Measurements from ENCODE around the gene UTP11.

Gene UTP11

DNA sequence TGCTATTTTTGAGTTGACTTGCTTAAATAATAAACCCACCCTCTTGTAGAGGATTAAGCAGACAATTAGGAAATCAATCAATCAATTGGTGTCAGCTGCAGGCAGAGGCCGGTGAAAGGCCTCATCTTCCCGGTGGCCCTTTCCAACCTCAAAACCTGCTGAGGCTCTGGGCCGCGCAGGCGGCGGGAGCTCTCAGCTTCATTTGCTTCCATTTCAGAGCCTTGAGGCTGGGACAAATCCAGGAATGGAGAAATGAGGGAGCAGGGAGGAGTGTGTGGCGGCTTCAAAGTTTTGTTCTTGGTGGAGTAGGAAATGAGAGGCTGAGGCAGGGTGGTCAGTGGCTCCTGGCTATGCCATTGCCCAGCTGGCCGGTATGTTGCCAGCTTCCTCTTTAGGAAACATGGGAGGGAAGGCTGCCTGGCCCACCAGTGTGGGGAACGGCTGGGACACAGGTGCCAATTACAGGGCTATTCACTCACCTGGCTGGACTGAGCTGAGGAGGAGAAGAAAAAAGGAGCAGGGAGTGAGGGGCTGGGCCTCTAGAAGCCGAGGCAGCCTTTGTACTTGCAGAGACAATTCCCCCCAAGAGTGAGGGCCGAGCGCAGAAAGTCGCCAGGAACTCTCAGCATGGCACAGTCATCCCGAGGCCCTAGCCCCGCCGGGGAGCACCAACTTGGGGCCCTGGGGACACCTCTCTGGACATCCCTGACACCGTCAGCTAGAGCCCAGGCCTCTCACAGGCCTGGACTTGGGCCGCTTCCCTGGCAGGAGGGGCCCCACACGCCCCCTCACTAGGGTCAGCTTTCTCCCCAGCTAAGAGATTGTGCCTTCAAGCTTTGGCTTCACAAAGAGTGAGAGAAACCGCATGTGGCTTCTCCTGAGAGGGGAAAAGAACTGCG, 29.7 kb downstream of the UTP11 start:
- Histone ChIP-seq H3K36me3 (ENCODE audit: control insufficient read depth, insufficient read depth, low read length) (no peaks in the 10 kb centered on the region), H3K27me3 (ENCODE audit: control insufficient read depth, insufficient read depth, low read length) (peaks cover 54% of the 10 kb centered on the region), H3K9me3 (ENCODE audit: control insufficient read depth, insufficient read depth, low read depth, low read length) (no peaks in the 10 kb centered on the region), H3K27ac (ENCODE audit: low read depth, low read length) (no peak overlapping the region), H3K4me1 (ENCODE audit: control insufficient read depth, insufficient read depth, low read length) (0 out of 2 replicates have a peak, but pooled peaks cover 8% of the 10 kb centered on the region), H3K4me3 (ENCODE audit: low read depth, low read length) (no peak overlapping the region), H3K9ac (ENCODE audit: low read length) (no peak overlapping the region)

DNA sequence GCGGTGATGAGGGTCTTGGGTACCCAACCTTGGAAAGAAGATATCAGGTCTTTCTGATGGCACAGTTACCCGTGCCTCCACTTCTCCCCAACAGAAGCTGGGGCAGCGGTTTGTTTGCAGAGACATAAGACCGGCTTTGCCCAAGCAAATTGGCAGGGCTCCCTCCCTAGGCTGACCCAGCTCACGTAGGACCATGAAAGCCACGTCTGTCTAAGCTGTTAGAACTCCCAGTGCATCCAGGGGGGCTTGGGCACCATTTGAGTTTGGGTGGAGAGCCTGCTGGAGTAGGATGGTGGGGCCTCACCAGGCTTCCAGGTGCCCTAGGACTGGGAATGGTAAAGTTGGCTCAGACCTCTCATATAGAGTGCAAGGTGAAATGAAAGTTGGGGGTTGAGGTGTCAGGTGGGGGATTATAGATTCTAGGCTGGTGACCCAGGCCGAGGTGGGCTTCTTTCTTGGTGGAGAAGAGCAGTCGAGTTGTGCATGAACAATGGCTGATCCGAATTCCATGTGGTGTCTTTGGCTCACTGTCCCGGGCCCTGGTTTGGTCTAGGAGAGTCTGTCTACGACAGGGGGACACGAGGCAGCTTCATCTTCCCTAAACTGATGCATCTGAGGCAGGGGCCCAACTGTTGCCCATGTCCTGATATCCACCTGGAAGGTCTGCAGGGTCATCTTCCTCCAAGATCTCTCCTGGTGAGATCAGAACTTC, 30.7 kb downstream of the UTP11 start:
- no peaks in the 10 kb centered on the region for H3K36me3 ChIP-seq (ENCODE audit: control insufficient read depth, insufficient read depth, low read length)
- no peak overlapping the region for H3K4me3 ChIP-seq (ENCODE audit: low read depth, low read length)
- H3K9me3 ChIP-seq (ENCODE audit: control insufficient read depth, insufficient read depth, low read depth, low read length), result no peaks in the 10 kb centered on the region
- H3K9ac ChIP-seq (ENCODE audit: low read length), result no peak overlapping the region
- peaks cover 17% of the 10 kb centered on the region for H3K4me1 ChIP-seq (ENCODE audit: control insufficient read depth, insufficient read depth, low read length)
- peaks cover 63% of the 10 kb centered on the region for H3K27me3 ChIP-seq (ENCODE audit: control insufficient read depth, insufficient read depth, low read length)
- no peak overlapping the region for H3K27ac ChIP-seq (ENCODE audit: low read depth, low read length)

DNA sequence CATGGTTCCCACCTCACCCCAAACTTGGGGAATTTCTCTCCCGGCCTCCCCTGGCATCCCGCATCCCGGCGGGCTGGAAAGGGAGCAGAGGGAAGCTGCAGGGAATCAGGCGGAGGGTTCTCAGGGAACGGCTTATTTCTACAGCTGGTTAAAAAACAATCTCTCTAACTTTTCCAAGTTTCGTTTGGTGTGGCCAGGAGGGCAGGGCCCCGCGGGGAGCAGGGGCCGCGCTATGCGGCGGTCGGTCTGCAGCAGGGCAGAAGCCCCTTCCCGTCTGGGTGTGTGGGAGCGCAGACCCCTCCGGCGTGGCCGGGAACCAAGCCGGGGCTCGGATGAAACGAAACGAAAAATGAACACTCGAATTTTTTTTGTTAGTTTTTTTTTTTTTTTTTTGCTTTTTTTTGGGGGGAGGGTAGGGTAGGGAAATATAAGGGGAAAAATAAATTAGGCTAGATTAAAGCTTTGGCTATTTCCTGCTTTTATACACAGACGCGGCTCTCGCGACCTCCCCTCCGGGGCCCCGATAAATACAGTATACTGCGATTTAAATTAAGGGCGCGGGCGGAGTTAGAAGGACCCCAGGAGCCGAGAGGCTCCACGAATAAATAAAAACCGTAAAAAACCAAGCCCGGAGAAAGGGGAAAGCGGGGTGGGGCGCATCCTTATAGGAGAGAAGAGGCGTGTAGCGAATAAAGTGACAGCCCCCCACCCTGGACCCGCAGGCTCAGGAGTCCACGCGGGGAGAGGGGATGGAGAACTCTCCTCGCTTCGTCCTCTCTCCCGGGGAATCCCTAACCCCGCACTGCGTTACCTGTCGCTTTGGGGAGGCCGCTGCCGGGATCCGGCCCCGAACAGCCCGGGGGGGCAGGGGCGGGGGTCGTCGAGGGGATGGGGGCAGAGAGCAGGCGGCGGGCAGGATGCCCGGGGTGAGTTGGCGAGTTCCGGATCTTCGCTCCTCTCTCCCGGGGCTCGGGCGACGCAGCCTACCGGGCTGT, 32.0 kb downstream of the UTP11 start:
- no peaks in the 10 kb centered on the region for H3K9me3 ChIP-seq (ENCODE audit: control insufficient read depth, insufficient read depth, low read depth, low read length)
- no peak overlapping the region for H3K9ac ChIP-seq (ENCODE audit: low read length)
- no peaks in the 10 kb centered on the region for H3K36me3 ChIP-seq (ENCODE audit: control insufficient read depth, insufficient read depth, low read length)
- H3K4me3 ChIP-seq (ENCODE audit: low read depth, low read length), result peak overlapping the region; percentile 62
- peaks cover 18% of the 10 kb centered on the region for H3K4me1 ChIP-seq (ENCODE audit: control insufficient read depth, insufficient read depth, low read length)
- no peak overlapping the region for H3K27ac ChIP-seq (ENCODE audit: low read depth, low read length)
- peaks cover 72% of the 10 kb centered on the region for H3K27me3 ChIP-seq (ENCODE audit: control insufficient read depth, insufficient read depth, low read length)

DNA sequence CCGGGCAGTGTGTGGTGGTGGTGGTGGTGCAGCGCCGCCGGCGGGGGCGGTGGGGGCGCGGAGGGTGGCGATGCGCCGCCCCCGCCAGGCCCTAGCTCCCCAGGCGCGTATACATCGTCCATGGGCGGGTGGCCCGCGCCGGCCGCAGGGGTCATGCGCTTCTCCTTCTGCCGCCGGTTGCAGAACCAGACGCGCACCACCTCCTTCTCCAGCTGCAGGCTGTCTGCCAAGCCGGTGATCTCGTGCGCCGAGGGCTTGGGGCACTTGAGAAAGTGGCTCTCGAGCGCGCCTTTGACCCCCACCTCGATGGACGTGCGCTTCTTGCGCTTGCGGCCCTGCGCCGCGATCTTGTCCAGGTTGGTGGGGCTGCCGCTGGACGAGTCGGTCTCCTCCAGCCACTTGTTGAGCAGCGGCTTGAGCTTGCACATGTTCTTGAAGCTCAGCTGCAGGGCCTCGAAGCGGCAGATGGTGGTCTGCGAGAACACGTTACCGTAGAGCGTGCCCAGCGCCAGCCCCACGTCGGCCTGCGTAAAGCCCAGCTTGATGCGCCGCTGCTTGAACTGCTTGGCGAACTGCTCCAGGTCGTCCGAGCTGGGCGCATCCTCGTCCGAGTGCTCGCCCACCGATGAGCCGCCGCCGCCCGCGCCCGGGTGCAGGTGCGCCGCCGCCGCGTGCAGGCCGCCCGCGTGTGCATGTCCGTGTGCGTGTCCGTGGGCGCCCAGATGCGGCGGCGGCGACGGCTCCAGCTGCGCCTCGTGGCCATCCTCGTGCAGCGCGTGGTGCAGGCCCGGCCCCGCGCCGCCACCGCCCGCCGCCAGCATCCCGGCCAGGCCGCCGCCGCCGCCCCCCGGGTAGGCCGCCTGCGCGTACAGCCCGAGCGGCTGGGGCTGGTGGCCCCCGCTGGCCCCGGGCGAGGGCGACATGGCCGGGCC, 33.1 kb downstream of the UTP11 start:
- Histone ChIP-seq H3K9ac (ENCODE audit: low read length) (no peak overlapping the region), H3K27me3 (ENCODE audit: control insufficient read depth, insufficient read depth, low read length) (peaks cover 75% of the 10 kb centered on the region), H3K4me3 (ENCODE audit: low read depth, low read length) (peak overlapping the region; percentile 62), H3K36me3 (ENCODE audit: control insufficient read depth, insufficient read depth, low read length) (no peaks in the 10 kb centered on the region), H3K4me1 (ENCODE audit: control insufficient read depth, insufficient read depth, low read length) (peaks cover 24% of the 10 kb centered on the region), H3K9me3 (ENCODE audit: control insufficient read depth, insufficient read depth, low read depth, low read length) (no peaks in the 10 kb centered on the region), H3K27ac (ENCODE audit: low read depth, low read length) (no peak overlapping the region)

DNA sequence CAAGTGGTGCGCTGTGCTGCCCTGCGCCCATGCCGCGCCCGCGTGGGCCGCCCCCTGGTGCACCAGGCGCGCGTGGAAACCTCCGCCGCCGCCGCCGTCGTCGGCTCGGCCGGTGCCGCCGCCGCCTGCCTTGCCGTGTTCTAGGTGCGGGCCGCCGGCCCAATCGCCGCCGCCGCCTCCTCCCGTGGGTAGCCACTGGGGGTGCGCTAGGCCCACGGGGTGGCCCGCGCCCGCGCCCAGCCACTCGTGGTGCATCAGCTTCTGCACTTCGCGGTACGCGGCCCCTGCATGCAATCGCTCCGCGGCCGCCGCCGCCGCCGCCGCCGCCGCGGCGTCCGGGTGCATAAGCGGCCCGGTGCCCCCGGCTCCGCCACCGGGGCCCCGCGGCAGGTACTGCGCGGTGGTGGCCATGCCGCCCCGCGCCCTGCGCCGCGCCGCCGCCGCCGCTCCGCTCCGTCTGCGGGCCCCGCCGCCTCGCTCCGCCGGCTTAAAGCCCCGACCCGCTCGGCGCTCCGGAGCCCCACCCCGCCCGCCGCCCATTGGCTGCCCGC, 33.9 kb downstream of the UTP11 start, which contains the start of gene POU3F1:
TSS of gene POU3F1 (minus strand) at position 461 of the 551 bp plus-strand sequence. CDS start at position 411, 50 bp downstream.
- Histone ChIP-seq H3K36me3 (ENCODE audit: control insufficient read depth, insufficient read depth, low read length) (no peaks in the 10 kb centered on the region), H3K4me1 (ENCODE audit: control insufficient read depth, insufficient read depth, low read length) (peaks cover 26% of the 10 kb centered on the region), H3K27ac (ENCODE audit: low read depth, low read length) (no peak within 1 kb of the TSS), H3K4me3 (ENCODE audit: low read depth, low read length) (peak within 1 kb of the TSS; percentile 80), H3K9ac (ENCODE audit: low read length) (peak within 1 kb of the TSS; percentile 38), H3K27me3 (ENCODE audit: control insufficient read depth, insufficient read depth, low read length) (peaks cover 71% of the 10 kb centered on the region), H3K9me3 (ENCODE audit: control insufficient read depth, insufficient read depth, low read depth, low read length) (no peaks in the 10 kb centered on the region)

DNA sequence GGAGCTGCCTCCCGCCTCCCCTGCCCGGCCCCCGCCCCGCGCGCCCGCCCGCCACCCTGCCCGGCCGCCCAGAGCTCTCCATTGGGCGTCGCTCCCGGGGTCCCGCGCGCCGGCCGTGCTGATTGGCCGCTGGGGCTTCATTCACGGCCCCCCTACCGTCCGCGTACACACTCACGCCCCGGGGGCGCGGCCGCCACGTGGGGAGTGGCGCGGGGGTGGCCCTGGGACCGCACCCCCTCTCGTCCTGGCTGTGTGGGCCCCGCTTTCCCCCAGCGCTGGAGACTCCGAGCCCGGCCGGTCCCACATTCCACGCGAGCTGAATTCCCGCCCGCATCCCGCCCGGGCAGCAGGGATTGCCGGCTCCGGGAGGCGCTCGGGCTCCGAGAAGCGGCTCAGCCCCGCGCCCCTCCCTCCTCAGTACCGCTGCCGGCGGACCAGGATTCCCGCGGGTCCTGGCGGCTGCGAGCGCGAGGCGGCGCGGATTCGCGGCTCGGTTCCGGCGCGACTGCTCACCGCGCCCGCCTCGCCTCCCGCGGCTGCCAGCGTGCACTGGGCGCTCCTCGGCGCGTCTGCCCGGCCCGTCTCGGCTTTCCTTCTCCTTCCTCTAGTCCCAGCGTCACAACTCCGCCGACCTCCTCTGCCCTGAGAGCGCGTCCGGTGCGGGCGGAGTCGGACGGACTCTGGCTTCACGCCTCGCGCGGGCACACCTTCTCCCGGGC, 34.5 kb downstream of the UTP11 start:
- Histone ChIP-seq H3K9ac (ENCODE audit: low read length) (peak overlapping the region; percentile 38), H3K9me3 (ENCODE audit: control insufficient read depth, insufficient read depth, low read depth, low read length) (no peaks in the 10 kb centered on the region), H3K27ac (ENCODE audit: low read depth, low read length) (no peak overlapping the region), H3K36me3 (ENCODE audit: control insufficient read depth, insufficient read depth, low read length) (no peaks in the 10 kb centered on the region), H3K27me3 (ENCODE audit: control insufficient read depth, insufficient read depth, low read length) (peaks cover 68% of the 10 kb centered on the region), H3K4me3 (ENCODE audit: low read depth, low read length) (peak overlapping the region; percentile 80), H3K4me1 (ENCODE audit: control insufficient read depth, insufficient read depth, low read length) (peaks cover 26% of the 10 kb centered on the region)

DNA sequence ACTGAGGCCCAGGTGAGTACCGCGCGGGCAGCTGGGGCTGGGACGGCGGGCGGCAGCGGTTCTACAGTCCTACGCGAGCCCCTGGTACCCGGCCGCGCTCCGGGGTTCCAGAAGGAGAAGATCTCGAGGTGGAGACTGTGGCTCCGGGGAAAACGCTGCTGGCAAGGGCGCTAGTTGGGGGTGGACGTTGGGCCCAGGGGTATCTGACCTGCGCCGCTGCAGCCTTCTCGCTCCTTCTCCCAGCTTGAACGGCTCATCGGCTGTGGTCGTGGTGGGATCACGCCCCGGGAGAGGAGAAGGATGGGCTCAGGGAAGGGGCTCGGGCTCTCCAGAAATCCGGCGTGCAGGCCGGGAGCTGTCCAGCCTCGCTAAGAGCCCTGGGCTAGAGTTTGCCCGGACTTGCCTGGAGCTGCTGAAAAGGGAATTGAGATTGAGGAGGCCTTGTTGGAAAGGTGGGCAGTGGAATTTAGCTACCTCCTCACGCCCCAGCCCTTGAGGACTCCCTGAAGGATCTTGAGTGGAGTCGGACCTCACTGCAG, 35.1 kb downstream of the UTP11 start:
- H3K27ac ChIP-seq (ENCODE audit: low read depth, low read length), result no peak overlapping the region
- H3K9ac ChIP-seq (ENCODE audit: low read length), result peak overlapping the region; percentile 38
- H3K9me3 ChIP-seq (ENCODE audit: control insufficient read depth, insufficient read depth, low read depth, low read length), result no peaks in the 10 kb centered on the region
- H3K4me1 ChIP-seq (ENCODE audit: control insufficient read depth, insufficient read depth, low read length), result peaks cover 26% of the 10 kb centered on the region
- peak overlapping the region; percentile 80 for H3K4me3 ChIP-seq (ENCODE audit: low read depth, low read length)
- H3K36me3 ChIP-seq (ENCODE audit: control insufficient read depth, insufficient read depth, low read length), result no peaks in the 10 kb centered on the region
- peaks cover 62% of the 10 kb centered on the region for H3K27me3 ChIP-seq (ENCODE audit: control insufficient read depth, insufficient read depth, low read length)

DNA sequence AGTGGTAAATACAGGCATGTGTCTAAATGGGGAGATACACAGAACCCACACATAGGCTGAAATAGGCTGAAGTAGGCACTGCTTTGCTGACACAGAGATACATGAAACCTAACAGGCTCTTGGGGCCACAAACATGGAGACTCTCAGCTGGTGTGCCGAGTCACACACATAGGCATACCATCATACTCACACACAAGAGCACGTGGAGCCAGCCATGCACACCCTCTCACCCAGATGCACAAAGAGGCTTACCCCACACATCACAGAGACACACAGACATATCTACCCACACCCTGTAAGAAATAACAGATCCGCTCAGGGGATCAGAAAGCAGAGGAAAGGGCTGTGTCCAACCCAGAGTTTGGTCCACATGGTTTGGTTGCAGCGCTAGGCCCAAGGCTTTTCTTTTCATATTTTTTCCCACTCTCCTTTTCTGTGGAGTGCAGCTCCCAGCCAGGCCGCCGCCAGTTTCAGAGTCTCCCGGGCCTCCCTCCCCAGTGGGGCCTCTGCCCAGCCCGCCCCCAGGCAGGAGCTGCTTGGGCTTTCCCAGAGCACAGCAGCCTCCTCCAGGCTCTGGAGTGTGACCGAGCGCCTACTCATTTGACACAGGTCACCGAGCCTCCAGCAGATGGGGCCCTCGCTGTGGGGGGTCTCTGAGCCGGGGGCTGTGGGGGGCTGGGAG, 38.0 kb downstream of the UTP11 start:
- H3K9me3 ChIP-seq (ENCODE audit: control insufficient read depth, insufficient read depth, low read depth, low read length), result no peaks in the 10 kb centered on the region
- H3K27me3 ChIP-seq (ENCODE audit: control insufficient read depth, insufficient read depth, low read length), result peaks cover 33% of the 10 kb centered on the region
- no peak overlapping the region for H3K4me3 ChIP-seq (ENCODE audit: low read depth, low read length)
- no peaks in the 10 kb centered on the region for H3K36me3 ChIP-seq (ENCODE audit: control insufficient read depth, insufficient read depth, low read length)
- H3K4me1 ChIP-seq (ENCODE audit: control insufficient read depth, insufficient read depth, low read length), result peaks cover 31% of the 10 kb centered on the region
- H3K9ac ChIP-seq (ENCODE audit: low read length), result no peak overlapping the region
- H3K27ac ChIP-seq (ENCODE audit: low read depth, low read length), result no peak overlapping the region

DNA sequence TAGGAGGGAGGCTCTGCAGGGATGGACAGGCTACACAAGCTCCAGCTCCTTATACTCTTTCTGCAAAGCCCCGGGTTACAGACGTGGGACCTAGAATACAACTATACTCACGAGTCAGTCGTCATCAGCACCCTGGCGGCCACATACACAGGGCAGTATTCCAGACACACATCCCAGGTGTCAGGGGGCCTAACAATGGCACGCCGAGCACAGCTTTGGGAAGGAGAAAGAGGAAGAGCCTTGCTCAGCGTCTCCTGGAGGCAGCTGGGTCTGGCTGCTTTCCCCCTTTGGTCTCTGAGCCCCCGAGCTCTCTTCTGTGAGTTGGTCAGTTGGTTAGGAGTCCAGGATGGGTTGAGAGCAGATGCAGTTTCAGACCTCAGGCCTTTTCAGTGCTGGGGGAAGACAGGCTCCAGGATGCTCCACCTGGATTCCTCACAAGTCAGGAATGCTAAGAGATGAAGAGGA, 38.6 kb downstream of the UTP11 start:
- H3K9ac ChIP-seq (ENCODE audit: low read length), result no peak overlapping the region
- peaks cover 28% of the 10 kb centered on the region for H3K4me1 ChIP-seq (ENCODE audit: control insufficient read depth, insufficient read depth, low read length)
- H3K36me3 ChIP-seq (ENCODE audit: control insufficient read depth, insufficient read depth, low read length), result no peaks in the 10 kb centered on the region
- H3K4me3 ChIP-seq (ENCODE audit: low read depth, low read length), result no peak overlapping the region
- no peaks in the 10 kb centered on the region for H3K9me3 ChIP-seq (ENCODE audit: control insufficient read depth, insufficient read depth, low read depth, low read length)
- H3K27ac ChIP-seq (ENCODE audit: low read depth, low read length), result no peak overlapping the region
- H3K27me3 ChIP-seq (ENCODE audit: control insufficient read depth, insufficient read depth, low read length), result peaks cover 28% of the 10 kb centered on the region
